HG03575 (cell line): ENCODE measurements around the gene RAI1.

ENCODE experiments used
- ATAC-seq: cut with Tn5 transposase; IDR thresholded peaks from one replicate; pipeline ENCODE4 v1.9.1; 2021; ENCODE audit not compliant: unreplicated experiment, insufficient number of reproducible peaks, low FRiP score; ENCODE audit errors: extremely low read depth

The RAI1 gene

GRCh38 chr17:17661834-17662385 is 19.3 kb upstream of the RAI1 start:
- no peak for ATAC-seq

GRCh38 chr17:17663160-17664063 is 17.8 kb upstream of the RAI1 start:
- ATAC-seq = no peak

- ATAC-seq = no peak
Measured at GRCh38 chr17:17664064-17664452, 17.2 kb upstream of the RAI1 start.

- no peak for ATAC-seq
Measured at GRCh38 chr17:17665255-17665654, 16.0 kb upstream of the RAI1 start.

GRCh38 chr17:17666111-17666714 is 15.0 kb upstream of the RAI1 start:
- ATAC-seq = no peak

GRCh38 chr17:17667231-17667630 is 14.0 kb upstream of the RAI1 start:
- ATAC-seq = no peak

- ATAC-seq = no peak
Measured at GRCh38 chr17:17667947-17668346, 13.3 kb upstream of the RAI1 start.

- no peak for ATAC-seq
Measured at GRCh38 chr17:17668358-17668757, 12.9 kb upstream of the RAI1 start.

- ATAC-seq = no peak
Measured at GRCh38 chr17:17668775-17669579, 12.3 kb upstream of the RAI1 start.

GRCh38 chr17:17669580-17670235 is 11.6 kb upstream of the RAI1 start:
- no peak for ATAC-seq

GRCh38 chr17:17670701-17671305 is 10.5 kb upstream of the RAI1 start:
- no peak for ATAC-seq

GRCh38 chr17:17671369-17672129 is 9.7 kb upstream of the RAI1 start:
- no peak for ATAC-seq

- no peak for ATAC-seq
Measured at GRCh38 chr17:17672453-17673368, 8.5 kb upstream of the RAI1 start.

- ATAC-seq = no peak
Measured at GRCh38 chr17:17675416-17675815, 5.8 kb upstream of the RAI1 start.

- ATAC-seq = no peak
Measured at GRCh38 chr17:17675925-17676534, 5.2 kb upstream of the RAI1 start.

- ATAC-seq = no peak
Measured at GRCh38 chr17:17676752-17677151, 4.5 kb upstream of the RAI1 start.
